ENCODE data around the gene MC1R. TPM values are rescaled to one million over a fixed set of nuclear protein-coding genes. Genes with fewer than 3 reads are reported as not detected.

MC1R gene
- polyA plus RNA-seq, 3 donors, result 0.21 to 3.9 TPM; not detected in 1

GRCh38 chr16:89922477-89922883 lies 3.8 kb downstream of the MC1R start:
- WGBS (ENCODE audit: insufficient coverage), result 2% methylated on average over 22 of the region's 31 CpGs
- Mint-ChIP-seq H3K9me3 (peaks cover 0 to 18% (median 7%) of the 10 kb centered on the region in 7 donors), H3K4me1 (peaks cover 34% of the 10 kb centered on the region), H3K27ac (no peak overlapping the region), H3K4me3 (peak overlapping the region; percentile 62 to 82), H3K36me3 (no peaks in the 10 kb centered on the region), H3K27me3 (ENCODE audit: low read depth in 3 of 3) (peaks cover 65 to 92% (median 78%) of the 10 kb centered on the region in 3 donors)
- peaks cover 39 to 61% of the 10 kb centered on the region in 2 donors for H3K4me1 ChIP-seq (ENCODE audit: control insufficient read depth in 1 of 2, insufficient read depth in 2 of 2, low read length in 2 of 2)
- peaks cover 0 to 20% of the 10 kb centered on the region in 2 donors for H3K9me3 ChIP-seq (replicated peaks in 1 of 2; ENCODE audit: control insufficient read depth in 1 of 2, insufficient read depth in 1 of 2, low read length in 2 of 2)
- H3K27ac ChIP-seq (ENCODE audit: low read depth in 1 of 2, low read length in 2 of 2), result no peak overlapping the region
- intact Hi-C loops (cut with micrococcal nuclease), result no loop called here
- H3K9ac ChIP-seq (ENCODE audit: insufficient read depth, low read length, poor library complexity, severe bottlenecking), result no peak overlapping the region
- no peak for TF ChIP-seq CTCF (IDR thresholded peaks at IDR 0.05)
- H3K79me2 ChIP-seq (ENCODE audit: insufficient read depth, low read length), result no peaks in the 10 kb centered on the region
- peaks cover 29 to 76% of the 10 kb centered on the region in 2 donors for H3K27me3 ChIP-seq (ENCODE audit: control insufficient read depth in 2 of 2, insufficient read depth in 2 of 2, low read length in 2 of 2)
- peak overlapping the region; percentile 23 to 69 (median 24) for H3K4me3 ChIP-seq (replicated peaks in 1 of 3; ENCODE audit: low read depth in 2 of 3, low read length in 3 of 3)
- DNase-seq, result peak; percentile 48 to 72 (median 64)
- H4K20me1 ChIP-seq (ENCODE audit: insufficient read depth, low read length), result peaks cover 26% of the 10 kb centered on the region
- H3K4me2 ChIP-seq (replicated peaks; ENCODE audit: extremely low read depth, low read length, poor library complexity, severe bottlenecking), result peak overlapping the region; percentile 72
- H3K36me3 ChIP-seq (replicated peaks in 1 of 2; ENCODE audit: control insufficient read depth in 1 of 2, insufficient read depth in 2 of 2, low read length in 2 of 2), result no peaks in the 10 kb centered on the region
- peak overlapping the region; percentile 63 for H2AFZ ChIP-seq (ENCODE audit: insufficient read depth, low read depth, low read length, poor library complexity, severe bottlenecking)

GRCh38 chr16:89922884-89923639 lies 4.4 kb downstream of the MC1R start, which contains the start of gene TUBB3:
Gene TUBB3 (plus strand): TSS chr16:89923342. CDS start chr16:89923402, 60 bp downstream.
- H3K36me3 ChIP-seq (replicated peaks in 1 of 2; ENCODE audit: control insufficient read depth in 1 of 2, insufficient read depth in 2 of 2, low read length in 2 of 2), result no peaks in the 10 kb centered on the region
- H3K4me1 ChIP-seq (ENCODE audit: control insufficient read depth in 1 of 2, insufficient read depth in 2 of 2, low read length in 2 of 2), result peaks cover 33 to 55% of the 10 kb centered on the region in 2 donors
- H3K4me3 Mint-ChIP-seq, result peak within 1 kb of the TSS; percentile 62 to 82
- DNase-seq, result peak; percentile 28 to 53 (median 42)
- H3K27ac Mint-ChIP-seq, result no peak within 1 kb of the TSS
- H4K20me1 ChIP-seq (ENCODE audit: insufficient read depth, low read length), result peaks cover 26% of the 10 kb centered on the region
- intact Hi-C loops (cut with micrococcal nuclease), result no loop called here
- peaks cover 0 to 18% (median 7%) of the 10 kb centered on the region in 7 donors for H3K9me3 Mint-ChIP-seq
- peak within 1 kb of the TSS; percentile 72 for H3K4me2 ChIP-seq (replicated peaks; ENCODE audit: extremely low read depth, low read length, poor library complexity, severe bottlenecking)
- peaks cover 0 to 20% of the 10 kb centered on the region in 2 donors for H3K9me3 ChIP-seq (replicated peaks in 1 of 2; ENCODE audit: control insufficient read depth in 1 of 2, insufficient read depth in 1 of 2, low read length in 2 of 2)
- H3K9ac ChIP-seq (ENCODE audit: insufficient read depth, low read length, poor library complexity, severe bottlenecking), result no peak within 1 kb of the TSS
- peaks cover 65 to 90% (median 84%) of the 10 kb centered on the region in 3 donors for H3K27me3 Mint-ChIP-seq (ENCODE audit: low read depth in 3 of 3)
- H2AFZ ChIP-seq (ENCODE audit: insufficient read depth, low read depth, low read length, poor library complexity, severe bottlenecking), result peak within 1 kb of the TSS; percentile 63
- no peaks in the 10 kb centered on the region for H3K79me2 ChIP-seq (ENCODE audit: insufficient read depth, low read length)
- peaks cover 29 to 75% of the 10 kb centered on the region in 2 donors for H3K27me3 ChIP-seq (ENCODE audit: control insufficient read depth in 2 of 2, insufficient read depth in 2 of 2, low read length in 2 of 2)
- peak within 1 kb of the TSS; percentile 23 to 69 (median 24) for H3K4me3 ChIP-seq (replicated peaks in 1 of 3; ENCODE audit: low read depth in 2 of 3, low read length in 3 of 3)
- no peaks in the 10 kb centered on the region for H3K36me3 Mint-ChIP-seq
- 1% methylated on average over 88 of the region's 88 CpGs for WGBS (ENCODE audit: insufficient coverage)
- no peak for TF ChIP-seq CTCF (IDR thresholded peaks at IDR 0.05)
- no peak within 1 kb of the TSS for H3K27ac ChIP-seq (ENCODE audit: low read depth in 1 of 2, low read length in 2 of 2)
- peaks cover 29% of the 10 kb centered on the region for H3K4me1 Mint-ChIP-seq

Measured in CD14-positive monocyte (primary cell).